Measurements from ENCODE around the gene IL20.

GRCh38 chr1:206847337-206847834, 18.0 kb upstream of the IL20 start:
- TF ChIP-seq POLR2A (IDR thresholded peaks at IDR 0.05), result no peak
- TF ChIP-seq CTCF (IDR thresholded peaks at IDR 0.05), result no peak
